SK-N-MC (cell line): ENCODE results near the gene MMS19.
"Not testable (repeated sequence)": the region's sequence is repeated elsewhere in the genome, so short reads cannot be mapped to it uniquely, and the experiment has no call there.

Experiments used
- DNase-seq: peaks from one replicate; pipeline ENCODE4 v3.0.0-alpha.2; 2011; ENCODE audit warnings: low read depth, low spot score
- H3K27ac ChIP-seq: fragments of 200-600 bp; sonication (generic); 2 replicates; pipeline ENCODE4 v1.5.1; 2016; ENCODE audit warnings: mixed run types
- H3K36me3 ChIP-seq: fragments of 200-600 bp; sonication (generic); 2 replicates; pipeline ENCODE4 v1.6.1; 2017; ENCODE audit warnings: antibody characterized with exemption, low read length, mixed read lengths; ENCODE audit not compliant: insufficient read depth
- H3K4me3 ChIP-seq: fragments of 200-600 bp; sonication (generic); 2 replicates; pipeline ENCODE4 v1.5.1; 2016
- H3K9ac ChIP-seq: fragments of 200-600 bp; sonication (generic); 2 replicates; pipeline ENCODE4 v1.8.0; 2017; ENCODE audit warnings: mixed run types, mixed read lengths; ENCODE audit not compliant: insufficient read length
- H3K9me3 ChIP-seq: fragments of 200-600 bp; sonication (generic); 2 replicates; pipeline ENCODE4 v1.6.1; 2017; ENCODE audit warnings: low read depth, mild to moderate bottlenecking, antibody characterized with exemption, low read length, moderate library complexity, mixed read lengths
- EZH2 ChIP-seq: fragments of 200-600 bp; sonication (generic); IDR thresholded peaks from one replicate; pipeline ENCODE4 v1.6.1; 2017; ENCODE audit warnings: antibody characterized with exemption
- FOXP2 ChIP-seq: optimal IDR thresholded peaks from 2 replicates; pipeline ENCODE3; 2011; ENCODE audit warnings: mild to moderate bottlenecking, moderate library complexity; ENCODE audit not compliant: insufficient read depth; ENCODE audit errors: extremely low read length, control extremely low read depth
- POLR2AphosphoS5 ChIP-seq: IDR thresholded peaks from 2 replicates; pipeline ENCODE4 v1.6.1; 2012; ENCODE audit warnings: mild to moderate bottlenecking, low read depth, low read length, borderline replicate concordance

MMS19 gene

GRCh38 chr10:97529685-97530465, 31.7 kb upstream of the MMS19 start:
- TF ChIP-seq EZH2 (no peak), POLR2AphosphoS5 (no peak), FOXP2 (no peak)
- Histone ChIP-seq H3K36me3 (no peaks in the 10 kb centered on the region), H3K9ac (no peak overlapping the region), H3K27ac (no peak overlapping the region), H3K9me3 (no peaks in the 10 kb centered on the region), H3K4me3 (no peak overlapping the region)
- no peak for DNase-seq

DNA sequence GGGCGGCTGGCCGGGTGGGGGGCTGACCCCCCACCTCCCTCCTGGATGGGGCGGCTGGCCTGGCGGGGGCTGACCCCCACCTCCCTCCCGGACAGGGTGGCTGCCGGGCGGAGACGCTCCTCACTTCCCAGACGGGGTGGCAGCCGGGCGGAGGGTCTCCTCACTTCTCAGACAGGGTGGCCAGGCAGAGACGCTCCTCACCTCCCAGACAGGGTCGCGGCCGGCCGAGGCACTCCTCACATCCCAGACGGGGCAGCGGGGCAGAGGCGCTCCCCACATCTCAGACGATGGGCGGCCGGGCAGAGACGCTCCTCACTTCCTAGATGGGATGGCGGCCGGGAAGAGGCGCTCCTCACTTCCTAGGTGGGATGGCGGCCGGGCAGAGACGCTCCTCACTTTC, 30.7 kb upstream of the MMS19 start:
- H3K4me3 ChIP-seq, H3K27ac ChIP-seq, DNase-seq, H3K9me3 ChIP-seq, H3K9ac ChIP-seq, H3K36me3 ChIP-seq: not testable (repeated sequence)

DNA sequence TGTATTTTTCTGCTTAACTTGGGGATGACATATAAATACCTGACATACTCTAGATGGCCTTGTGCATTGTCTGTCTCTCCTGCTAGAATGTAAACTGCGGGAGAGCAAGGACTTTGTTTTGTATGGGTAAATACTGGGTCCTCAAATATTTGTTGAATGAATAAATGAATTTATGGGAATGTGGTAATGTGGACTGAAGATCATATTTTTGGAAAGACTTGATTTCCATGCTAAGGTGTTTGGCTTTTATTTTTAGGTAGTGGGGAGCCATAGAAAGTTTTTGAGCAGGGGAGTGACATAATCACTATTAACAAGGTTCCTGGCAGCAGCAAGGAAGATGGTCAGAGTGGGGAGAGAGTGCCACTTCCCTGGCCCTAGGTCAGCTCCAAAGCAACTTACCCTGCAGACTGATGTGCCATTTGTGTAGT, 27.5 kb upstream of the MMS19 start:
- Histone ChIP-seq H3K36me3 (no peaks in the 10 kb centered on the region), H3K9ac (no peak overlapping the region), H3K4me3 (no peak overlapping the region), H3K9me3 (no peaks in the 10 kb centered on the region), H3K27ac (no peak overlapping the region)
- no peak for DNase-seq
- no peak for TF ChIP-seq POLR2AphosphoS5
- TF ChIP-seq EZH2, result no peak
- TF ChIP-seq FOXP2, result no peak

- H3K9ac ChIP-seq, result no peak overlapping the region
- no peak for DNase-seq
Observed at GRCh38 chr10:97525086-97525485, 26.9 kb upstream of the MMS19 start.

GRCh38 chr10:97522937-97523336, 24.7 kb upstream of the MMS19 start:
- Histone ChIP-seq H3K27ac (no peak overlapping the region), H3K9me3 (no peaks in the 10 kb centered on the region), H3K4me3 (no peak overlapping the region), H3K36me3 (no peaks in the 10 kb centered on the region), H3K9ac (no peak overlapping the region)
- TF ChIP-seq FOXP2 (no peak), EZH2 (no peak), POLR2AphosphoS5 (no peak)
- DNase-seq, result no peak

More at GRCh38 chr10:97525086-97525485, 26.9 kb upstream of the MMS19 start:
- Histone ChIP-seq H3K9me3 (no peaks in the 10 kb centered on the region), H3K4me3 (no peak overlapping the region), H3K36me3 (no peaks in the 10 kb centered on the region), H3K27ac (no peak overlapping the region)
- TF ChIP-seq EZH2 (no peak), POLR2AphosphoS5 (no peak), FOXP2 (no peak)

DNA sequence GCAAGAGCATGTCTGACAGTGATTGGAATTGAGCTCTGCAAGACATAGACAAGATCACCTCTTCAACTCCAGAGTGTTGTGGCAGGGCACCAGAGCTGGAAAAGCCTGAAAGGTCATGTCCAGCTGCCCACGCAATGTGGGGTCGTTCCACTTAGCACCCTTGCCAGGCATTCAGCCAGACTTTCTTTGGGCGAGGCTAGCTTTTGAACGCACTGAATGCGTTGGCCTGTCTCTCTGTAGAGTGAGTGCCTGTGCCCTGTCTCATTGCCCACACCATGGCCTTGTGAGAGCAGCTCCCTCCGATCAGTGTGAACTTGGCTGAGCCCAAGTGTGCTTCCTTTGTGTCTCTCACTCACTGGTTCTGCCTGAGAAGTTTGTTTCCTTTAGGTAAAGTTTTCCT, 23.8 kb upstream of the MMS19 start:
- H3K27ac ChIP-seq, result no peak overlapping the region
- no peaks in the 10 kb centered on the region for H3K36me3 ChIP-seq
- no peak for DNase-seq
- H3K9ac ChIP-seq, result no peak overlapping the region
- TF ChIP-seq POLR2AphosphoS5 (no peak), FOXP2 (no peak), EZH2 (no peak)
- no peaks in the 10 kb centered on the region for H3K9me3 ChIP-seq
- no peak overlapping the region for H3K4me3 ChIP-seq

GRCh38 chr10:97520978-97521761, 22.9 kb upstream of the MMS19 start:
- H3K9ac ChIP-seq, result no peak overlapping the region
- H3K9me3 ChIP-seq, result no peaks in the 10 kb centered on the region
- DNase-seq, result no peak
- H3K4me3 ChIP-seq, result no peak overlapping the region
- no peak overlapping the region for H3K27ac ChIP-seq
- H3K36me3 ChIP-seq, result no peaks in the 10 kb centered on the region
- no peak for TF ChIP-seq FOXP2
- TF ChIP-seq POLR2AphosphoS5, result no peak
- no peak for TF ChIP-seq EZH2

GRCh38 chr10:97520520-97520919, 22.3 kb upstream of the MMS19 start:
- H3K27ac ChIP-seq, result no peak overlapping the region
- H3K9ac ChIP-seq, result no peak overlapping the region
- DNase-seq, result no peak

More at GRCh38 chr10:97520520-97520919, 22.3 kb upstream of the MMS19 start:
- no peak overlapping the region for H3K4me3 ChIP-seq
- no peaks in the 10 kb centered on the region for H3K36me3 ChIP-seq
- H3K9me3 ChIP-seq, result no peaks in the 10 kb centered on the region
- TF ChIP-seq POLR2AphosphoS5 (no peak), EZH2 (no peak), FOXP2 (no peak)
